AG04450 (cell line): ENCODE measurements around the gene SKIDA1. TPM values are rescaled to one million over a fixed set of nuclear protein-coding genes. Genes with fewer than 3 reads are reported as not detected.

Experiments
- CTCF ChIA-PET: fragments of 300-600, 350-600 bp; formaldehyde crosslinking; extraction: SDS; loops from one replicate; lab custom pipeline; 2022; ENCODE audit warnings: antibody characterized with exemption, inconsistent platforms; lab: Charles Lee
- POLR2A ChIA-PET: fragments of 350-600 bp; formaldehyde crosslinking; extraction: SDS; loops from one replicate; lab custom pipeline; 2021; ENCODE audit warnings: antibody characterized with exemption, inconsistent platforms; lab: Yijun Ruan, JAX
- DNase-seq: peaks from one replicate; pipeline ENCODE4 v3.0.0-alpha.2; 2011; ENCODE audit warnings: low read depth, low spot score
- H3K27ac ChIP-seq: one replicate; pipeline ENCODE4 v1.5.1; 2012; ENCODE audit warnings: low read depth, low read length, control low read depth
- H3K27me3 ChIP-seq: one replicate; pipeline ENCODE4 v1.6.0; 2012; ENCODE audit warnings: low read length; ENCODE audit not compliant: control insufficient read depth, insufficient read depth
- H3K4me3 ChIP-seq: 2 replicates; pipeline ENCODE4 v1.5.1; 2011; ENCODE audit warnings: mild to moderate bottlenecking, low read depth, low read length, control low read depth
- H3K9me3 ChIP-seq: 2 replicates; pipeline ENCODE4 v1.5.1; 2012; ENCODE audit warnings: low read length; ENCODE audit not compliant: control insufficient read depth, insufficient read depth
- polyA plus RNA-seq: library from polyadenylated mRNA; depleted of rRNA; stranded (reverse); fragments of >200 nt; gene quantifications from 2 replicates; pipeline ENCODE4 v1.2.3, GENCODE V29; 2011
- TF ChIP-seq, protein P1 (sequence below): IDR thresholded peaks from 2 replicates; pipeline ENCODE4 v1.5.1; 2011; ENCODE audit warnings: low read depth, low read length, control low read depth, inconsistent platforms

Gene SKIDA1
- polyA plus RNA-seq, 1 experiment: 0.62 TPM

DNA sequence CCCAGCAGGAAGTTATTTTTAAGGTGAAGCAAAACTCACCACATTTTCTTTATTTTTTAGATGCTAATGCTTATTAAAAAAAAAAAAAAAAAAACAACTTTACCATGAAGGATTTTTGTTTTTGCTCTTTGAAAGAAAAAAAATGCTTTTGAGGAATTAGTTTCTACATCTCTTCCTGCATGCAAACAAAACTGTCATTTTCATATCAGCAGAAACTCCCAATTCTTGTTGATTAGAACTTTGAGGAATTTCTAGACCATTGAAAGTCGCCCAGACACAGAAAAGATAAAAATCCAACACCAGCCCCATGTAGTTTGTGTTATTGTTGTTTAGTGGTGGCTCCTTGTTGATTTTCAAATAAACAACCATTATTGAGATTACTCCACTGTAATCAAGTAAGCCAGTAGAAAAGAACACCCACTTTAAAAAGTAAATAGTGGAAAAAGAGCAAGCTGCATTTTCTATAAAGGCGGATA, 14.3 kb downstream of the SKIDA1 start:
- ChIA-PET CTCF (interaction anchor here (0.5 to 1.6 kb wide), 3 partner anchors 221 to 440 kb away, joined by 3 to 6 read pairs (median 3); no protein-coding TSS in a partner anchor), POLR2A (no interaction called here)
- H3K27ac ChIP-seq: no peak overlapping the region
- DNase-seq: no peak
- peaks cover 4% of the 10 kb centered on the region; the same call in 1 of the 2 replicates for H3K9me3 ChIP-seq
- TF ChIP-seq, protein P1, sequence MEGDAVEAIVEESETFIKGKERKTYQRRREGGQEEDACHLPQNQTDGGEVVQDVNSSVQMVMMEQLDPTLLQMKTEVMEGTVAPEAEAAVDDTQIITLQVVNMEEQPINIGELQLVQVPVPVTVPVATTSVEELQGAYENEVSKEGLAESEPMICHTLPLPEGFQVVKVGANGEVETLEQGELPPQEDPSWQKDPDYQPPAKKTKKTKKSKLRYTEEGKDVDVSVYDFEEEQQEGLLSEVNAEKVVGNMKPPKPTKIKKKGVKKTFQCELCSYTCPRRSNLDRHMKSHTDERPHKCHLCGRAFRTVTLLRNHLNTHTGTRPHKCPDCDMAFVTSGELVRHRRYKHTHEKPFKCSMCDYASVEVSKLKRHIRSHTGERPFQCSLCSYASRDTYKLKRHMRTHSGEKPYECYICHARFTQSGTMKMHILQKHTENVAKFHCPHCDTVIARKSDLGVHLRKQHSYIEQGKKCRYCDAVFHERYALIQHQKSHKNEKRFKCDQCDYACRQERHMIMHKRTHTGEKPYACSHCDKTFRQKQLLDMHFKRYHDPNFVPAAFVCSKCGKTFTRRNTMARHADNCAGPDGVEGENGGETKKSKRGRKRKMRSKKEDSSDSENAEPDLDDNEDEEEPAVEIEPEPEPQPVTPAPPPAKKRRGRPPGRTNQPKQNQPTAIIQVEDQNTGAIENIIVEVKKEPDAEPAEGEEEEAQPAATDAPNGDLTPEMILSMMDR: no peak
- H3K4me3 ChIP-seq: no peak overlapping the region
- no peaks in the 10 kb centered on the region for H3K27me3 ChIP-seq

DNA sequence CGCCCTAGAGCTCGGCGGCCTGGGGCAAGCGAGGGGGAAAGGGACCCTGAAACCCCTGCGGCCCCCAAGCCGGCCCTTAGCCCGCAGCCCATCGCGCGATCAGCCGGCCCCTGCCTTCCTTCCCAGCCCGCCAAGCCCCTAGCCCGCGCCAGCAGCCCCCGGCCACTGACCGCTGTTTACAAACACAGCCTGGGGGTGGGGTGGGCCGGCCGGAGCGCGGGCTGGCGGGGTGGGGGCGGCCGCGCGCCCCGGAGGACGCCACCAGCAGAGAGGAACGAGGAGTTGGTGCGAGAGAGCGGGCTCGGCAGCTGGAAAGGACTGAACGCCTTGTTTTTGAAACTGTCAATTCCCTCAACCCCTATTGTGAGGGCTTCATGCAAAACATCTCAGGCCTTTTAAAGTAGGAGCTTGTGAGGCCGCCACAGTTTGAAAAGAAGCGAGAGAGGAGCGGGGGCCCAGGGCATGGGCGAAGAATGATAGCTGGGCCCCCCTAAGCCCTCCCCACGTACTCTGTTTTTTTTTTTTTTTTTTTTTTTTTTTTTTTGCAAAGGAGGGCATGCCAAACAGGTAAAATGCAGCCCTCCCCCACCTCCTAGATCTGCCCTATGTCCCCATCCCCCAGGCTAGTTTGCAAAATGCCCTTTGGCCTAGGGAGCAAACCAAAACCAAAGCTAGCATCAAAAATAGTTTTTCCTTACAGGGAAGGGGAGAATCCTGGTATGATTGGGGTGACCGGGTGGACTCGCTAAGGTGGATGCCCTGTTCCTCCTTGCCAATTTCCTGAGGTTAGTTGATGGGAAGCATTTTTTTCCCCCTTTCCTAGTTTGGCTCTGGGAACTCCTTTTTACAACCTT, 15.0 kb downstream of the SKIDA1 start:
- H3K27me3 ChIP-seq: no peaks in the 10 kb centered on the region
- ChIA-PET POLR2A (interaction anchor here (0.5 kb wide), 1 partner anchor 472 kb away, joined by 3 read pairs; no protein-coding TSS in a partner anchor), CTCF (interaction anchor here (0.5 to 1.6 kb wide), 4 partner anchors 14 to 441 kb away, joined by 3 to 6 read pairs (median 4); no protein-coding TSS in a partner anchor)
- DNase-seq: no peak
- peak overlapping the region; percentile 33 for H3K4me3 ChIP-seq
- H3K27ac ChIP-seq: no peak overlapping the region
- TF ChIP-seq, protein P1: no peak
- peaks cover 4% of the 10 kb centered on the region; the same call in 1 of the 2 replicates for H3K9me3 ChIP-seq

DNA sequence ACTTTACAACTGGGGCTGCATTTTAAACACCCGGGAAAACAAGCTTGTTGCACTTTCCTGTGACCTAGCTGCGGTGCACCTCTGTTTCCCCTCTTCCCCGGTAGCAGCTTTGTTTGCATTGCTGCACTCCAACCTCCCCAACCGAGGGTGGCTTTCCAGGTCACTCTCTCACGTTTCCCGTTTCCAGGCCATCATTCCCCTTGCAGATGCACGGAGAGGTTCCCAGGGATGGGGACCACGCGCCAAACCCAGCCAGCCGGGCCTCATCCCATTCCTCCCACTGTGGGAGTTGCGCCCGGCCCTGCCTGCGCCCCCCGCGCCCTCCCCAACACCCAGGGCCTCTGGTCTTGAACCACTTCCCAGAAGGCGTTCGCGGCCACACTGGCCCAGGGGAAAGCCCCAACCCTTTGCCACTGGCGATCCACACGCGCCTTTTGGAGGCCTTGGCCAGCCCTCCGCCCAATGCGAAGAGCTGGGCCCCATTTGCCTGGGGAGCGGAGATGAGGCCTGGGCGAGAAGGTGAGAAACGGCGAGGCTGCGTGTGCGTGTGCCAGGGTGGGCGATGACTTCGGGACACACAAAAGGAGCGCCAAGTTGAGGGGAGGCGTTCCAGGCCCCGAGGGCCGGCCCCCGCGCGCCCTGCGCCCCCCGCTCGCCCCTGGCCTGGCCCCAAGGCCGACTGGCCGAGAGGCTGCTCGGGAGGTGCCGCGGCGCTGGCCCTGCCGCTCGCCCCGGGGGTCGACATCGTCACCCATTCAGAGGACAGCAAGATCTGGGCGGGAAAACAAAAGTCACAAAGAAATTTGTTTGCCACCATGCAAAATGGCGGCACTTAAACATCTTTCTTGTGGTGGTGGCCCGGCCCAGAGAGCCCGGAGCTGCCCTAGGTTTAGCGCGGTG, 15.9 kb downstream of the SKIDA1 start:
- Histone ChIP-seq H3K4me3 (peak overlapping the region; percentile 33; the same call in 1 of the 2 replicates), H3K27ac (no peak overlapping the region), H3K27me3 (no peaks in the 10 kb centered on the region), H3K9me3 (peaks cover 4% of the 10 kb centered on the region; the same call in 1 of the 2 replicates)
- CTCF ChIA-PET: interaction anchor here (1.4 to 1.6 kb wide), 2 partner anchors 13 to 222 kb away, joined by 6 read pairs; no protein-coding TSS in a partner anchor
- TF ChIP-seq, protein P1: no peak
- no peak for DNase-seq
- POLR2A ChIA-PET: no interaction called here

DNA sequence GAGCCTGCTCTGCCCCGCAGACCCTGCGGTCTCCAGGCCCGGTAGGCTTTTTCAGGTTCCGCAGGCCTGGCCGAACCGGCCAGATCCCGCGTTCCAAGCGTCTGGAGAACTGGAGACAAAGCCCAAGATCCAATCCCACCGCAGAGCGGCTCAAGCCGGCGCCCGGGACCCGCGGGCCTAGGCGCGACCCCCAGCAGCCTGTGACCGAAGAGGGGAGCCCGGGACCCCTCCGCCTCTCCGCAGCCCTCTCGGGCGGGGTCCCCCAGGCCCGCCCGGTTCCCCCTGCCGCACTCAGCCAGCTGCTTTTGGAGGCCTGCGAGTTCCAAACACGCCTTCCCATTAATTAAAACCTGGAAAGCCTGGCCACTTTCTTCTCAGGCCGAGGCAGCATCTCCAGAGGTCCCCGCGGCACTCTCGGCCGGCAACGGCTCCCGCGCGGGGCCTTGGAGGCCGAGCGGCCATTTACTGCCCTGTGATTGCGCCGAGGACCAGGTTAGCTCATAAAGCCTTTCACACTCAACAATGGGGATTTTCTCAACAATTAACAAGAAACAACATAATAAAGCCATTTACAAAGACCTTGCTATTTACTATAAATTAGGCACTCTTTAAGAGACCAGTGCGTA, 16.7 kb downstream of the SKIDA1 start:
- Histone ChIP-seq H3K27me3 (no peaks in the 10 kb centered on the region), H3K27ac (no peak overlapping the region), H3K4me3 (no peak overlapping the region), H3K9me3 (peaks cover 4% of the 10 kb centered on the region; the same call in 1 of the 2 replicates)
- ChIA-PET POLR2A (no interaction called here), CTCF (interaction anchor here (0.6 to 1.4 kb wide), 3 partner anchors 13 to 66 kb away, joined by 3 to 6 read pairs (median 4); no protein-coding TSS in a partner anchor)
- TF ChIP-seq, protein P1: no peak
- no peak for DNase-seq
